HG03159 (cell line): ENCODE results near the gene RGS17.

ENCODE experiments used
- ATAC-seq: cut with Tn5 transposase; IDR thresholded peaks from one replicate; pipeline ENCODE4 v1.9.1; 2021; ENCODE audit warnings: mild to moderate bottlenecking, moderate library complexity; ENCODE audit not compliant: unreplicated experiment

The RGS17 gene

GRCh38 chr6:153086225-153086990, 44.7 kb downstream of the RGS17 start:
- ATAC-seq, result no peak

GRCh38 chr6:153085239-153085638, 45.8 kb downstream of the RGS17 start:
- no peak for ATAC-seq

- no peak for ATAC-seq
Measured at GRCh38 chr6:153084393-153084792, 46.7 kb downstream of the RGS17 start.

- no peak for ATAC-seq
Measured at GRCh38 chr6:153083869-153084268, 47.2 kb downstream of the RGS17 start.

GRCh38 chr6:153081914-153082313, 49.2 kb downstream of the RGS17 start:
- no peak for ATAC-seq

- ATAC-seq, result no peak
Measured at GRCh38 chr6:153076431-153076830, 54.7 kb downstream of the RGS17 start.

- no peak for ATAC-seq
Measured at GRCh38 chr6:153074761-153075160, 56.3 kb downstream of the RGS17 start.

GRCh38 chr6:153073841-153074240, 57.2 kb downstream of the RGS17 start:
- no peak for ATAC-seq

GRCh38 chr6:153070756-153071155, 60.3 kb downstream of the RGS17 start:
- no peak for ATAC-seq

- no peak for ATAC-seq
Measured at GRCh38 chr6:153069897-153070296, 61.2 kb downstream of the RGS17 start.

- ATAC-seq, result no peak
Measured at GRCh38 chr6:153065222-153065621, 65.9 kb downstream of the RGS17 start.

- ATAC-seq, result no peak
Measured at GRCh38 chr6:153063936-153064335, 67.1 kb downstream of the RGS17 start.

GRCh38 chr6:153062516-153062915, 68.6 kb downstream of the RGS17 start:
- no peak for ATAC-seq

- ATAC-seq, result no peak
Measured at GRCh38 chr6:153059757-153060156, 71.3 kb downstream of the RGS17 start.

GRCh38 chr6:153059311-153059710, 71.8 kb downstream of the RGS17 start:
- ATAC-seq, result no peak

GRCh38 chr6:153058909-153059308, 72.2 kb downstream of the RGS17 start:
- ATAC-seq, result no peak

GRCh38 chr6:153058291-153058690, 72.8 kb downstream of the RGS17 start:
- ATAC-seq, result no peak

- ATAC-seq, result no peak
Measured at GRCh38 chr6:153056308-153056707, 74.8 kb downstream of the RGS17 start.

- ATAC-seq, result no peak
Measured at GRCh38 chr6:153051801-153052200, 79.3 kb downstream of the RGS17 start.

- no peak for ATAC-seq
Measured at GRCh38 chr6:153048631-153049030, 82.5 kb downstream of the RGS17 start.

GRCh38 chr6:153047386-153047785, 83.7 kb downstream of the RGS17 start:
- ATAC-seq, result no peak

GRCh38 chr6:153045271-153045670, 85.8 kb downstream of the RGS17 start:
- ATAC-seq, result no peak

- ATAC-seq, result no peak
Measured at GRCh38 chr6:153044295-153044694, 86.8 kb downstream of the RGS17 start.
